Mesendoderm (in vitro differentiated cells): ENCODE measurements around the gene SMPD3.

Experiments
- DNase-seq: peaks from one replicate; pipeline ENCODE4 v3.0.0; 2013
- H2AK5ac ChIP-seq: 2 replicates; pipeline ENCODE4 v1.6.1; 2013; ENCODE audit warnings: low read length, inconsistent platforms
- H2BK120ac ChIP-seq: 2 replicates; pipeline ENCODE4 v1.6.1; 2013; ENCODE audit warnings: low read depth, mild to moderate bottlenecking, low read length, moderate library complexity, mixed read lengths
- H2BK15ac ChIP-seq: replicated peaks from 2 replicates; pipeline ENCODE4 v1.6.1; 2013; ENCODE audit warnings: low read depth, mild to moderate bottlenecking, moderate library complexity
- H2BK5ac ChIP-seq: 2 replicates; pipeline ENCODE4 v1.6.1; 2013; ENCODE audit warnings: low read length, inconsistent platforms
- H3K18ac ChIP-seq: 2 replicates; pipeline ENCODE4 v1.6.1; 2013; ENCODE audit warnings: mild to moderate bottlenecking, low read length, mixed read lengths
- H3K23ac ChIP-seq: one replicate; pipeline ENCODE4 v1.6.1; 2013; ENCODE audit warnings: low read length
- H3K27ac ChIP-seq: 2 replicates; pipeline ENCODE4 v1.5.1; 2013; ENCODE audit warnings: low read depth, mild to moderate bottlenecking, inconsistent platforms, low read length, moderate library complexity
- H3K27me3 ChIP-seq: 2 replicates; pipeline ENCODE4 v1.6.1; 2013; ENCODE audit warnings: low read length, control low read depth, mild to moderate bottlenecking, inconsistent platforms; ENCODE audit not compliant: insufficient read depth, poor library complexity
- H3K36me3 ChIP-seq: 2 replicates; pipeline ENCODE4 v1.6.1; 2013; ENCODE audit warnings: low read length, inconsistent platforms; ENCODE audit not compliant: control insufficient read depth, insufficient read depth
- H3K4ac ChIP-seq: one replicate; pipeline ENCODE4 v1.6.1; 2013; ENCODE audit warnings: low read depth, mild to moderate bottlenecking, low read length, moderate library complexity
- H3K4me1 ChIP-seq: 2 replicates; pipeline ENCODE4 v1.6.1; 2013; ENCODE audit warnings: low read depth, low read length, inconsistent platforms; ENCODE audit not compliant: control insufficient read depth
- H3K4me2 ChIP-seq: 2 replicates; pipeline ENCODE4 v1.6.1; 2013; ENCODE audit warnings: low read length
- H3K4me3 ChIP-seq: 2 replicates; pipeline ENCODE4 v1.5.1; 2013; ENCODE audit warnings: mild to moderate bottlenecking, low read length
- H3K56ac ChIP-seq: one replicate; pipeline ENCODE4 v1.6.1; 2013; ENCODE audit warnings: low read length
- H3K79me1 ChIP-seq: 2 replicates; pipeline ENCODE4 v1.6.1; 2013; ENCODE audit warnings: low read length, inconsistent platforms
- H3K79me2 ChIP-seq: 2 replicates; pipeline ENCODE4 v1.6.1; 2013; ENCODE audit warnings: mild to moderate bottlenecking, low read length; ENCODE audit not compliant: control insufficient read depth, insufficient read depth
- H3K9ac ChIP-seq: 2 replicates; pipeline ENCODE4 v1.6.1; 2013; ENCODE audit warnings: low read length, inconsistent platforms
- H4K5ac ChIP-seq: one replicate; pipeline ENCODE4 v1.6.1; 2013; ENCODE audit warnings: low read length
- H4K8ac ChIP-seq: one replicate; pipeline ENCODE4 v1.6.1; 2013; ENCODE audit warnings: low read depth, mild to moderate bottlenecking, control low read depth, low read length, moderate library complexity
- WGBS: extraction: QIAGEN DNeasy Blood & Tissue Kit; methylation state at CpG from one replicate; pipeline ENCODE4 v1.1.7; 2013; ENCODE audit warnings: low lambda C conversion rate, missing lambda C conversion rate; ENCODE audit not compliant: insufficient coverage; ENCODE audit errors: extremely low coverage; 5-methylcytosine and 5-hydroxymethylcytosine counted together

The SMPD3 gene

DNA sequence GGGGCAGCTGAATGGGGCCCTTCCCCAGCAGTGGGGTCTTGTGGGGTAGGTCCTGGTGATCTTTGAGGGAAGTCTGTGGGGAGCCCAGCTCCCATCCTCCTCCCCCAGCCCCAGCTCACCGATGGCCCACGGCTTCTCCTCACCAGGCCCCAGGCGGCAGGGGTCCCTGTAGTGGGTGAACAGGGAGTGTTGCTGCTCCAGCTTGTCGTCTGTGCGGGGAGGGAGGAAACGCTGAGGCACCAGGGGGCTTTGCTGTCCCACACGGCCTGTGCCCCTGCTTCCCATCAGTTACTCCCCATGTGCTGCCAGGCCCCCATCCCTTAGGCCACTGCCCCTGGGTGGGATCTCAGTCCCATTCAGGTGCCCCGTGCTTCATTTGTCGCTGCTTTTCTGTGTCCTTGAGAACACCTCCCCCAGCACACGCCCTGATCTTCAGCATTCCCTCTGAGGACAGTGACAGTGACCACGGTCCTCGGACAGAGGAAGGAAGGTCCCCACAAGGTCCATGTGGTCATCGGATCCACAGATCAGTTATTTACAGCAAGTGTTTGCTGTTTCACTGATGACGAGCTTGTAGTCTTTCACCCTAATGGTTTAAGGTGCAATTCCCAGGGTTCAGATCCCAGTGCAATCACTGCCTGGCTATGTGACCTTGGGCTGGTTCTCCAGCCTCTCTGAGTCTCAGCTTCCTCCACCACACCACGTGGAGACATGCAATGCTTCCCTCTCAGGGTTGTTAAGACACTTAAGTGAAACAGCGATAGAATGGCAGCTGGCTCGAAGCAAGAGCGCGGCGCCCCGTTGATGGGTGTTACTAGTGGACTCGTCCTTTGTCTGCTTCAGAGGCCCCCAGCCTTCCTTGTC lies 84.4 kb downstream of the SMPD3 start:
- no peak overlapping the region for H4K8ac ChIP-seq
- no peak overlapping the region for H3K56ac ChIP-seq
- no peak overlapping the region for H3K4me2 ChIP-seq
- H3K9ac ChIP-seq = no peak overlapping the region
- no peak overlapping the region for H3K18ac ChIP-seq
- no peak overlapping the region for H3K23ac ChIP-seq
- H2AK5ac ChIP-seq = no peak overlapping the region
- H3K4ac ChIP-seq = no peak overlapping the region
- no peak overlapping the region for H2BK5ac ChIP-seq
- H2BK15ac ChIP-seq = no peak overlapping the region
- H2BK120ac ChIP-seq = no peak overlapping the region
- no peak overlapping the region for H3K27ac ChIP-seq
- H3K4me3 ChIP-seq = no peak overlapping the region
- H3K27me3 ChIP-seq = no peaks in the 10 kb centered on the region
- no peaks in the 10 kb centered on the region for H3K79me2 ChIP-seq
- H3K79me1 ChIP-seq = no peaks in the 10 kb centered on the region
- H3K4me1 ChIP-seq = no peaks in the 10 kb centered on the region
- WGBS = no CpG with 5 or more reads among the region's 22 CpGs
- DNase-seq = no peak
- no peaks in the 10 kb centered on the region for H3K36me3 ChIP-seq
- H4K5ac ChIP-seq = no peak overlapping the region

DNA sequence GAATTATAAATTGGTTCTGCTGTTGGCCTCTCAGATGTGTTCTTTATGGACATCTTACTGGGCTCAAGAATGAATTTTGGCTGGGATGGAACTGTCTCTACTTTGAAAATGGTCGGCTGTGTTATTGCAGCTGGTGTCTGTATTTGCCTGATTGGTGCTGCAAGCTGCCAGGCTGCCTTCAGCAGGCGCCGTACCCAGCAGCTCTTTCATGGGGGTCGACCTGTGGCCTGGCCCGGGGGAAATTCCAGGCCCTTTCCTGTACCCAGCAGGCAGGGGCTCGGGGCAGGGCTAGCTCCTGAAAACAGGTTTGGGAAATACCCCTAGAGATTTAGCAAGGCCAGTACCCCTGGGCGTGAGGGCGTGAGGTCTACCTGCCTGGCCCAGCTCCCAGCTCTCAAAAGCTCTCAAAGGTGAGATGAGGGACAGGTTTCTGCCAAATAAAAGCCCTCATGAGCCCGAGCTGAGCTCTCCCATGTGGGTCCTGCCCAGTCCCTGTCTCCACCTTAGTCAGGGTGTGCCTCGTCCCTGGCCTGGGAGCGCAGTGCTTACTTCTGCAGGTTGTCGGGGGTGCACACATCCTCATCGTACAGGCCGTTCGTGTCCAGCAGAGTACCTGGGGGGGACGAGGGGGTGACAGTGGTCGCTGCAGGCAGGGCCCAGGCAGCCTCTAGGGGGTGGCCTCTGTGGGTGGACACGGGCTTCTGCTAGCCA lies 85.2 kb downstream of the SMPD3 start:
- Histone ChIP-seq H3K79me2 (no peaks in the 10 kb centered on the region), H2BK15ac (no peak overlapping the region), H3K56ac (no peak overlapping the region), H3K4me1 (no peaks in the 10 kb centered on the region), H3K27ac (no peak overlapping the region), H3K4me3 (no peak overlapping the region), H2BK120ac (no peak overlapping the region), H3K4me2 (no peak overlapping the region), H3K79me1 (no peaks in the 10 kb centered on the region), H4K5ac (no peak overlapping the region), H3K36me3 (peaks cover under 1% of the 10 kb centered on the region), H3K23ac (no peak overlapping the region), H4K8ac (no peak overlapping the region), H3K9ac (no peak overlapping the region), H2AK5ac (no peak overlapping the region), H3K4ac (no peak overlapping the region), H3K18ac (no peak overlapping the region), H2BK5ac (no peak overlapping the region), H3K27me3 (no peaks in the 10 kb centered on the region)
- no CpG with 5 or more reads among the region's 18 CpGs for whole genome bisulfite sequencing
- DNase-seq = no peak

DNA sequence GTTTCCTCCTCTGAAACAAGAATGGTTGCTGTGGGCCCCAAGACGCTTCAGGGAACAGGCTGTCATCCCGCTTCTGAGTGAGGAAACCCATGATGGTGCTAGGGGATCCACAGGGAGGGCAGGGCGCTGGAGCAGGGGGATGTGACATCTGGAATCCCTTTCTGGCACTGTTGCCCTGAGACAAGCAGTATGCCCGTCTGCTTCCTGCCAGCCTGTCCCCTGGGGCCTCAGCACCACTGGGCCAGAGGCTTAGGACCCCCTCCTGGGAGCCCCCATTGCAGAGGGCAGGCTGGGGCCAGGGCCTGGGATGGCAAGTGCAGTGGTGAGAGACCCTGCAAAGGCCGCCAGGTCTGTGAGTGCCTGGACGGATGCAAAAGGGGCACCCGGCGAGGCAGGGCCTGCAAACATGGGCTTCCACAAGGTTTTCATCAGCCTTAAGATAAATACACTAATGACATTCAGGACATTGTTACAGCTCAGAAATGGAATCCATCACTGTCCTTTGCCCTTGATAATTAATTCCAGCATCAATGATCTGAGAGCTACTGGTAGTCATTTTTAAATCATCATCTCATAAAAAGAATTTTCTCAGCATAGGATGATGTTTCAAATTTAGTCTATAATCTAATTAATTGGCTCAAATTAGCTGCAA lies 85.9 kb downstream of the SMPD3 start:
- Histone ChIP-seq H3K56ac (no peak overlapping the region), H3K79me1 (no peaks in the 10 kb centered on the region), H3K27me3 (no peaks in the 10 kb centered on the region), H3K9ac (no peak overlapping the region), H3K4me3 (no peak overlapping the region), H2BK120ac (no peak overlapping the region), H3K36me3 (peaks cover 2% of the 10 kb centered on the region), H3K79me2 (no peaks in the 10 kb centered on the region), H3K4ac (no peak overlapping the region), H3K18ac (no peak overlapping the region), H2AK5ac (no peak overlapping the region), H2BK15ac (no peak overlapping the region), H3K4me2 (no peak overlapping the region), H4K5ac (no peak overlapping the region), H3K23ac (no peak overlapping the region), H2BK5ac (no peak overlapping the region), H3K27ac (no peak overlapping the region), H3K4me1 (no peaks in the 10 kb centered on the region), H4K8ac (no peak overlapping the region)
- WGBS = no CpG with 5 or more reads among the region's 8 CpGs
- DNase-seq = no peak

DNA sequence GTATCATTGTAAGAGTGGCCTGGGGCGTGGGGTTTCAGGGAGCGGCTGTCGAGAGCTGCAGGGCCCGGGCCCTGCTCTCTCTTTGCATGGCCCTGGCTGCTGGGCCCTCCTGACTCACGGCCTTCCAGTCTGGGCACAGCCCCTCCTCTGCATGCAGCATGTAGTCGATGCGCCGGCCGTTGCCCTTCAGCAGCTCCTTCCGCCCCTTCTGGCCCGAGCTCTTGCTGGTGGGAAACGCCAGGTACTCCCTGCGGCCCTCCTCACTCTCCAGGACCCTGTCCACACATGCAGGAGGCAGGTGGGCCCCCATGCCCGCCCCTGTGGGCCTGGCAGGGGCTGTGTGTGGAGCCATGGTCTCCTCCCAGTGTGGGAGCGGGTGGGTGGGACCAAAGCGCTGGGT lies 86.8 kb downstream of the SMPD3 start:
- Histone ChIP-seq H3K27me3 (no peaks in the 10 kb centered on the region), H2BK15ac (no peak overlapping the region), H2BK5ac (no peak overlapping the region), H3K79me1 (no peaks in the 10 kb centered on the region), H2AK5ac (no peak overlapping the region), H3K9ac (no peak overlapping the region), H3K18ac (no peak overlapping the region), H4K8ac (no peak overlapping the region), H3K27ac (no peak overlapping the region), H3K36me3 (peaks cover 2% of the 10 kb centered on the region), H3K4me3 (no peak overlapping the region), H4K5ac (no peak overlapping the region), H3K4ac (no peak overlapping the region), H3K79me2 (no peaks in the 10 kb centered on the region), H3K56ac (no peak overlapping the region), H2BK120ac (no peak overlapping the region), H3K4me2 (no peak overlapping the region), H3K23ac (no peak overlapping the region), H3K4me1 (no peaks in the 10 kb centered on the region)
- no CpG with 5 or more reads among the region's 16 CpGs for WGBS
- no peak for DNase-seq

DNA sequence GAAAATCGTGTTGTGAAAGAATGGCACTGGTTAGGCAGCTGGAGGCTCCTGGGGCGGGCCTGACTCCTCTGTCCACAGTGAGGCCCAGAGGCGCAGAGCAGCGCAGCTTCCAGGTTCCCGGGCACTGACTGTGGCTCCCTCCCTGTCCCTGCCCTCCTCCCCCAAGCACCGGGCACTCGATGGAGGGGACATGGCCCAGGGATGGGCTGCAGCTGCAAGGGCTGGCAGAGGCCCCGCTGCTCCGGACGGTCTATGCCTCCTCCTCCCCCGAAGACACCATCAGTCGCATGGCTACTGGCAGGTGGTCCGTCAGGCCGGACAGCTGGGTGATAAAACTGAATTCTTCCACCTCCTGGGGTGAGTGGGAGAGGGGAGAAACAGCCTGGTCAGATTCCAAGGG lies 87.4 kb downstream of the SMPD3 start:
- Histone ChIP-seq H3K23ac (no peak overlapping the region), H2BK5ac (no peak overlapping the region), H3K27me3 (no peaks in the 10 kb centered on the region), H3K18ac (no peak overlapping the region), H3K27ac (no peak overlapping the region), H2AK5ac (no peak overlapping the region), H3K9ac (no peak overlapping the region), H2BK15ac (no peak overlapping the region), H3K4me1 (no peaks in the 10 kb centered on the region), H3K4ac (no peak overlapping the region), H4K5ac (no peak overlapping the region), H3K79me2 (no peaks in the 10 kb centered on the region), H3K36me3 (peaks cover 2% of the 10 kb centered on the region), H2BK120ac (no peak overlapping the region), H4K8ac (no peak overlapping the region), H3K4me2 (no peak overlapping the region), H3K79me1 (no peaks in the 10 kb centered on the region), H3K4me3 (no peak overlapping the region), H3K56ac (no peak overlapping the region)
- DNase-seq = no peak
- WGBS = no CpG with 5 or more reads among the region's 14 CpGs
